Thoracic aorta (tissue), 2 donors: ENCODE data around the gene GPR156. TPM values are rescaled to one million over a fixed set of nuclear protein-coding genes. Genes with fewer than 3 reads are reported as not detected.
"Not testable (repeated sequence)": the region's sequence is repeated elsewhere in the genome, so short reads cannot be mapped to it uniquely, and the experiment has no call there.

Source experiments
- ATAC-seq: fragments of 150-250 bp; one replicate; pipeline ENCODE4 v1.8.0; 2017; ENCODE audit warnings: low read depth; ENCODE audit not compliant: insufficient number of reproducible peaks, low FRiP score
- DNase-seq: peaks from one replicate; pipeline ENCODE4 v3.0.0-alpha.2; 2020; ENCODE audit warnings: low spot score
- H3K27ac ChIP-seq, 2 donors: fragments of 200-600 bp; sonication (generic); 1 replicate in 1 of 2; 2 replicates in 1 of 2; pipeline ENCODE4 v1.5.1; 2016; ENCODE audit warnings: mild to moderate bottlenecking in 2 of 2, moderate library complexity in 2 of 2
- H3K27me3 ChIP-seq: fragments of 200-600 bp; sonication (generic); replicated peaks from 2 replicates; pipeline ENCODE4 v1.6.0; 2016; ENCODE audit warnings: mild to moderate bottlenecking; ENCODE audit not compliant: insufficient read depth
- H3K36me3 ChIP-seq: fragments of 200-600 bp; sonication (generic); one replicate; pipeline ENCODE4 v1.5.1; 2016
- H3K4me1 ChIP-seq, 2 donors: fragments of 200-600 bp; sonication (generic); 1 replicate in 1 of 2; 2 replicates in 1 of 2; pipeline versions ENCODE4 v1.5.1 to v1.6.0; 2016; ENCODE audit warnings: low read depth in 2 of 2, mild to moderate bottlenecking in 1 of 2; ENCODE audit not compliant: control insufficient read depth in 1 of 2
- H3K4me3 ChIP-seq: fragments of 200-600 bp; sonication (generic); 2 replicates; pipeline ENCODE4 v1.5.1; 2016; ENCODE audit warnings: mild to moderate bottlenecking
- H3K9me3 ChIP-seq: fragments of 200-600 bp; sonication (generic); 2 replicates; pipeline ENCODE4 v1.5.1; 2016
- total RNA-seq, 2 donors: library from RNA; depleted of rRNA; stranded (reverse); fragments of >200 nt; gene quantifications; one replicate each; pipeline versions ENCODE4 v1.1.0 to v1.2.3, GENCODE V29; 2016
- TF ChIP-seq, protein P1 (sequence below): fragments of 200-600 bp; sonication (generic); IDR thresholded peaks from one replicate; pipeline ENCODE4 v1.5.1; 2019; ENCODE audit warnings: antibody characterized with exemption

GPR156 gene
- total RNA-seq, 2 donors from 2014 or later, result 0.27 to 0.35 TPM

DNA sequence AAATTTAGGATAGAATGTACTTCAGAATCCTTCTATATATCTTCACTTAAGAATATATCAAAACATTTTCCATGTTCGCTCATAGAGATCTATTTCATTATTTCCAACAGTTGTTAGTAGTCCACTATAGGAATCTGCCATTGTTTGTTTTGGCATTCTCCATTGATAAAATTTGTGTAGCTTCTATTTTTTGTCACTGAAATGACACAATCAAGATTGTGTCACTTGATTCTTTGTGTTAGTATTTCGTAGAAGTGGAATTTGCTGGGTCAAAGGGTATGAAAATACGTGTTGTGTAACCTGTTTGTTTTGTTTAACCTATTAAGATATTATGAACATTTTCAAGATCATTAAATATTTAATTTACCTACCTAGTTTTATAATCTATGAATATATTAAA is 15.9 kb upstream of the GPR156 start:
- no peak overlapping the region for H3K4me3 ChIP-seq

DNA sequence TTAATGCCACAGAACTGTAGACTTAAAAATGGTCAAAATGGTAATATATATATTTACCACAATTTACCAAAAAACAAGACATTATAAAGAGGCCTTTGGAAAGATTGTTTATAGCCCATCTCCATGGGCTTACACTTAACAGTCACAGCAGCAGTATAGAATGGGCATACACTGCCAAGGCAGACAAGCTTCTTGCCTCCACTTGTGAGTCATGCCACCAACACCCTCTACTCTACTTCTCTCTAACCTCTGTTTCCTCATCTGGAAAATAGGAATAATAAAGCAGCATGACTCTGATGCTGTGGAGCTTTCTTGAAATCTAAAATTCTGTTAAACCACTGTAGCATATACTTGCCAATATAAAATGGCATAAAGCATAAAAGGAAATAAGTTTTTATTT is 14.4 kb upstream of the GPR156 start:
- no peak overlapping the region for H3K4me3 ChIP-seq
- no peaks in the 10 kb centered on the region for H3K4me1 ChIP-seq
- TF ChIP-seq, protein P1, sequence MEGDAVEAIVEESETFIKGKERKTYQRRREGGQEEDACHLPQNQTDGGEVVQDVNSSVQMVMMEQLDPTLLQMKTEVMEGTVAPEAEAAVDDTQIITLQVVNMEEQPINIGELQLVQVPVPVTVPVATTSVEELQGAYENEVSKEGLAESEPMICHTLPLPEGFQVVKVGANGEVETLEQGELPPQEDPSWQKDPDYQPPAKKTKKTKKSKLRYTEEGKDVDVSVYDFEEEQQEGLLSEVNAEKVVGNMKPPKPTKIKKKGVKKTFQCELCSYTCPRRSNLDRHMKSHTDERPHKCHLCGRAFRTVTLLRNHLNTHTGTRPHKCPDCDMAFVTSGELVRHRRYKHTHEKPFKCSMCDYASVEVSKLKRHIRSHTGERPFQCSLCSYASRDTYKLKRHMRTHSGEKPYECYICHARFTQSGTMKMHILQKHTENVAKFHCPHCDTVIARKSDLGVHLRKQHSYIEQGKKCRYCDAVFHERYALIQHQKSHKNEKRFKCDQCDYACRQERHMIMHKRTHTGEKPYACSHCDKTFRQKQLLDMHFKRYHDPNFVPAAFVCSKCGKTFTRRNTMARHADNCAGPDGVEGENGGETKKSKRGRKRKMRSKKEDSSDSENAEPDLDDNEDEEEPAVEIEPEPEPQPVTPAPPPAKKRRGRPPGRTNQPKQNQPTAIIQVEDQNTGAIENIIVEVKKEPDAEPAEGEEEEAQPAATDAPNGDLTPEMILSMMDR, result no peak
- H3K9me3 ChIP-seq, result no peaks in the 10 kb centered on the region
- H3K36me3 ChIP-seq, result no peaks in the 10 kb centered on the region
- no peaks in the 10 kb centered on the region for H3K27me3 ChIP-seq
- no peak for ATAC-seq
- DNase-seq, result no peak
- no peak overlapping the region for H3K27ac ChIP-seq

More for the DNA sequence above, 15.9 kb upstream of the GPR156 start:
- no peak for DNase-seq
- H3K27me3 ChIP-seq, result no peaks in the 10 kb centered on the region
- no peaks in the 10 kb centered on the region for H3K9me3 ChIP-seq
- ATAC-seq, result no peak
- H3K4me1 ChIP-seq, result no peaks in the 10 kb centered on the region
- H3K27ac ChIP-seq, result no peak overlapping the region
- TF ChIP-seq, protein P1, result no peak
- no peaks in the 10 kb centered on the region for H3K36me3 ChIP-seq

DNA sequence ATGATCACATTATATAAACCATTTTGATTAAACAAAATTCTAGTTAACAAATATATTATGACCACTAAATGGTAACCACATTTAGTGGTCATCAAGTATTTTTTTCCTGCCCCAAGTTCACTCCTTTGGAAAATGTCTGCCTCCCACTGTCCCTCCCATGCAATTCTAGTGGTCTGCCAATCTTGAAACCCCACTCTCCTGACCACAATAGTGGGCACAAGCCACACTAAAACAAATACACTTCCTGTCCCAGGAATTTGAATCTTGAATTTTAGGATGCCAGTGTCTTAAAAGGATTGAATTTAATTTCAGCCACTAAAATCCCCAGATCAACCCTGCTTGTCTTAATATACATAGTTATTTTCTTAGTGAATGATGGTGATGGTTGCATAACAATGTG is 14.0 kb upstream of the GPR156 start:
- Histone ChIP-seq H3K9me3 (no peaks in the 10 kb centered on the region), H3K27me3 (no peaks in the 10 kb centered on the region), H3K4me1 (no peaks in the 10 kb centered on the region), H3K4me3 (no peak overlapping the region), H3K27ac (no peak overlapping the region), H3K36me3 (no peaks in the 10 kb centered on the region)
- TF ChIP-seq, protein P1, result no peak
- no peak for ATAC-seq
- DNase-seq, result no peak

DNA sequence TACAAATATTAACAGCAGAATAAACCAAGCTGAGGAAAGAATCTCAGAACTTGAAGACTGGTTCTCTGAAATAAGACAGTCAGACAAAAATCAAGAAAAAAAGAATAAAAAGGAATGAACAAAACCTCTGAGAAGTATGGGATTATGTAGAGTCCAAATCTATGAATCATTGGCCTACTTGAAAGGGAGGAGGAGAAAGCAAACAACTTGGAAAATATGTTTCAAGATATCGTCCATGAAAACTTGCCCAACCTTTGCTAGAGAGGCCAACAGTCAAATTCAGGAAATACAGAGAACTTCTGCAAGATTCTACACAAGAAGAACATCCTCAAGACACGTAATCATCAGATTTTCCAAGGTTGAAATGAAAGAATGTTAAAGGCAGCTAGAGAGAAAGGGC is 6.5 kb upstream of the GPR156 start:
- not testable (repeated sequence) for H3K4me3 ChIP-seq, H3K27me3 ChIP-seq, DNase-seq, H3K4me1 ChIP-seq, H3K9me3 ChIP-seq, H3K36me3 ChIP-seq, H3K27ac ChIP-seq, ATAC-seq

DNA sequence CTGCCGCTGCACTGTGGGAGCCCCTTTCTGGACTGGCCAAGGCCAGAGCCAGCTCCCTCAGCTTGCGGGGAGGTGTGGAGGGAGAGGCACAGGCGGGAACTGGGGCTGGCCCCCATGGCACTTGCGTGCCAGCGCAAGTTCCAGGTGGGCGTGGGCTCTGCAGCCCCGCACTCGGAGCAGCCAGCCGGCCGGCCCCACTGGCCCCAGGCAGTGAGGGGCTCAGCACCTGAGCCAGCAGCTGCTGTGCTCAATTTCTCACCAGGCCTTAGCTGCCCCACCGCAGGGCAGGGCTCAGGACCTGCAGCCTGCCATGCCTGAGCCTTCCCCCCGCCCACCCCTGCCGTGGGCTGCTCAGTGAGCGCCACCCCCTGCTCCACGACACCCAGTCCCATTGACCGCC is 4.6 kb upstream of the GPR156 start:
- Histone ChIP-seq H3K27ac (no peak overlapping the region), H3K4me1 (peaks cover 2 to 4% of the 10 kb centered on the region in 2 donors), H3K27me3 (no peaks in the 10 kb centered on the region), H3K9me3 (peaks cover 5% of the 10 kb centered on the region), H3K4me3 (no peak overlapping the region), H3K36me3 (no peaks in the 10 kb centered on the region)
- TF ChIP-seq, protein P1, result no peak
- DNase-seq, result no peak
- no peak for ATAC-seq

DNA sequence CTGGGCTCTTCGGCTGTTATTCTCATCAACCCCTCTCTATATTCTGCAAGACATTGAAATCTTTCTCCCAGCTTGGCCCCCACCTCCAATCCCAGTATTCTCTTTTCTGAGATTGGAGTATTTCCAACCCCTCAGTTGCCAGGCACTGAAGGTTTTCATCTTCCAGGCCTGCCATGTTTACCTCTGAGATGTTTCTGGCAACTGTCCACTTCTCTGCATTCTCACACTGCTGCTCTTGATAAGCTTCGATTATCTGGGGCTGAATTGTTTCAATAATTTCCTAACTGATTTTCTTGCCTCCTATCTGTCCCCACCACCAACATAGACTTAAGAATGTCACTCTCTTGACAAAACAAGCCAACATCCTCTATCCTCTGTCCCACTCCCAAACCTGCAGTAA is 1.4 kb upstream of the GPR156 start:
- TF ChIP-seq, protein P1, result no peak
- DNase-seq (no peak), ATAC-seq (no peak)
- H3K36me3 ChIP-seq, result no peaks in the 10 kb centered on the region
- peaks cover 2 to 4% of the 10 kb centered on the region in 2 donors for H3K4me1 ChIP-seq
- H3K9me3 ChIP-seq, result no peaks in the 10 kb centered on the region
- no peak overlapping the region for H3K27ac ChIP-seq
- H3K4me3 ChIP-seq, result no peak overlapping the region
- H3K27me3 ChIP-seq, result no peaks in the 10 kb centered on the region
